HG03039 (cell line): ENCODE data around the gene ZNF236.
"Not testable (repeated sequence)": the region's sequence is repeated elsewhere in the genome, so short reads cannot be mapped to it uniquely, and the experiment has no call there.

Experiments used
- ATAC-seq: cut with Tn5 transposase; IDR thresholded peaks from one replicate; pipeline ENCODE4 v1.9.1; 2021; ENCODE audit warnings: mild to moderate bottlenecking, moderate library complexity; ENCODE audit not compliant: unreplicated experiment

Gene ZNF236

DNA sequence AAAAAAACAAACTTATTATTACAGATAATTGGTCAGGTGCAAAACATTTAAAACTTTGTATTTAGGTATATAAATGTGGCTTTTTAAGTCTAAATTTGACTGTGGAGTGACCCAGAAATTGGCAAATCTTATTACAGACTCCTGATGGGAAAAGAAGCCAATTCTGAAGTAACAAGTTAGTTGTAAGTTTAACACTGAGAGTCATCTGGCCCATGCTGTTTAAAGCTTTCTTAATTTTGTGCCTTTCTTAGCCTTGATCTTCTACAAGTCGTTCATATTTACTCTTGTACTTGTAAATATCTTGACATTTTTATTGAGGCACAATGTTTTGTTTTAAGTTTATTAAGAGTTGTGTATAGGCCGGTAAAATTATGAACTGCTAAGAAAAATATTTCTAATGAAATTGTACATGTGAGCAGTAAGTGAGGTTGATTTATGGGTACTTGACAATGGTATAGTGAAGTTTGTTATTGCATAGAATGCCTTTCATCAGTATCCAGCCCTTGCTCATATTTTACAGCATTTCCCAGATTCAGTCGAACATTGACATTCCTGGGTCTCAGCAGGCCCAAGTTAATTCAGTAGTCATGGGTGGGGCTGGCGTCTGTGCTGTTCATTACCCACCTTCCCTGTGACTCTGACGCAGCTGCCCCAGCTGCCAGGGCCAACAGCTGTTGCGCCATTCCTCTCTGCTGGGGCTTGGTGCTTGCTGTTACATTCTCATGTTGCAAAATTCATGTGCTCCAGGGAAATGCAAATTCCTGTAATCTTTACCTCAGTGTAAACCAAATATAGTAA is 121.4 kb downstream of the ZNF236 start:
- no peak for ATAC-seq

DNA sequence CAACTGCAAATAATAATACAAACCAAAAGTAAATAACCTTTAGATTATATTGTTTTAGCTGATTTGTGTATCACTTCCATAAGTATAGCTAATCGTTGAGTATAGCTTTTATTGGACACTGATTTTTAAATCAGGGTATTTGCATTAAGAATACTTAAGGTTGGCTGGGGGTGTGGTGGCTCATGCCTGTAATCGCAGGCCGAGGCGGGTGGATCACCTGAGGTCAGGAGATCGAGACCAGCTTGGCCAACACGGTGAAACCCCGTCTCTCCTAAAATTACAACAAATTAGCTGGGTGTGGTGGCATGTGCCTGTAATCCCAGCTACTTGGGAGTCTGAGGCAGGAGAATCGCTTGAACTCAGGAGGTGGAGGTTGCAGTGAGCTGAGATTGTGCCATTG is 122.0 kb downstream of the ZNF236 start:
- ATAC-seq, result not testable (repeated sequence)

DNA sequence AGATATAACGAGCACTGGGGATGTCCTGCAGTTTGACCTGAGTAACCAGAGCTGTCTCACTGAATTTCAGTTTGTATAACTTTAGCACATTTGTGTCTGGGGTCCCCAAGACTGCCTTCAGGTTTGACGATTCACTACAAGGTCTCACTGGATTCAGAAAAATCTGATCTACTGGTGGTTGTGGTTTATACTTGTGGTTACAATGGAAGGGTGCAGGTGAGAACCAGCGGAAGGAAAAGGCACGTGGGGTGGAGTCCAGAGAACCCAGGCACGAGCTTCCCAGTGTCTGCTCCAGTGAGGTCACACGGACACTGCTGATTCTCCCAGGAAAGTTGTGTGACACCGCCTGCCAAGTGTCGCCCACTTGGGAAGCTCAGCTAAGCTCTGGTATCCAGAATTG is 126.0 kb downstream of the ZNF236 start:
- ATAC-seq, result no peak

DNA sequence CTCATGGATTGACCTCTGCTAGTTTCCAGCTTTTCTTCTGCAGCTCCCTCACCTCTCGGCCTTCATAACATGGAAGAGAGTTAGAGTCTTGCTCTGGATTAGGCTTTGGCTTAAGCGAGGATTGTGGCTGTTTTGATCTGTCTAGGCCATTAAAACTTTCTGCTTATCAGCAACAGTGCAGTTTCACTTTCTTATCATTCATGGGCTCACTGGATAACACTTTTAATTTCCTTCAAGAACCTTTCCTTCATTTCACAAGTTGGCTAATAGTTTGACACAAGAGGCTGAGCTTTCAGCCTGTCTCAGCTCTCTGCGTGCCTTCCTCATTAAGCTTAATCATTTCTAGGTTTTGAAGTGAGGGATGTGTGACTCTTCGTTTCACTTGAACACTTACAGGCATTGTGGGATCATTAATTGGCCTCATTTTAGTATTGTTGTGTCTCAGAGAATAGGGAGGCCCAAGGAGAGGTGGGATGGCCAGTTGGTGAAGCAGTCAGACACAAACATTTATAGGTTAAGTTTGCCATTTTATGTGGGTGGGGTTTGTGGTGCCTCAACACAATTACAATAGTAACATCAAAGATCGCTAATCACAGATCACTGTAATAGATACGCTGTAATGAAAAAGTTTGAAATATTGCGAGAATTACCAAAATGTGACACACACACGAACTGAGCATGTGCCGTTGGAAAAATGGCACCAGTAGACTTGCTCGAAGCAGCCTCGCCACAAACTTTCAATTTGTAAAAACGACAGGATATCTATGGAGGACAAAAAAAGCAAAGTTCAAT is 129.3 kb downstream of the ZNF236 start:
- no peak for ATAC-seq

- ATAC-seq, result no peak
These were observed 130.4 kb downstream of the ZNF236 start for GRCh38 chr18:76952747-76953146.

- no peak for ATAC-seq
These were observed 130.8 kb downstream of the ZNF236 start for GRCh38 chr18:76953156-76953555.

DNA sequence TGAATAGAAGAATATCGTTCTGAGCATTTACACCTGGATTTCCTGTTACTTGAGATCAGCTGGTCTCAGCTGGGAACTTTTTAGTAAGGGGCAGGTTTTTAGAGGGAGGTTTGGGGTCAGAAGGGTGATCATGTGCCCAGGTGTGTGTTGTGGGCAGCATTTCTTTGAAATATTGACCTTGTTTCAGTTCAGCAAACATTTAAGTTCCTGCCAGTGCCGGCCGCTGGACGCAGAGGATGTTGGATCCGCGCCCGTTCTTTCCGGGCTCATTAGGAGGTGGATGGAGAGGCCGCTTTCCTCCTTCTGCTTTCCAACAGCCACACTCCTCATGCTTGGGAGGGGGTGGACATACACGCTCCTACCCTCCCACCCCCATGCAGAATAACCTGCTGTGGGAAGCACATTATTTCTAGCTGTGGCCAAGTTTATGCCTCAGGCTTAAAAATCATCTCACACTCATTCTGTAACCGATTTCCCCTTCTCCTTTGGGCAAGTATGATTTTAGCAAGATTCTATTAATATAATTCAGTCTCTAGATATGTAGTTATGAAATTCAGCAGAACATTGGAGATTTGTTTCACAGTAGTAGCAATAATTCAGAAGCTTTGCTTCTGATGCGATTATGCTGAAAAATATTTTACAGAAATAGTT is 131.4 kb downstream of the ZNF236 start:
- ATAC-seq, result no peak

GRCh38 chr18:76955524-76956170 is 133.3 kb downstream of the ZNF236 start:
- no peak for ATAC-seq

DNA sequence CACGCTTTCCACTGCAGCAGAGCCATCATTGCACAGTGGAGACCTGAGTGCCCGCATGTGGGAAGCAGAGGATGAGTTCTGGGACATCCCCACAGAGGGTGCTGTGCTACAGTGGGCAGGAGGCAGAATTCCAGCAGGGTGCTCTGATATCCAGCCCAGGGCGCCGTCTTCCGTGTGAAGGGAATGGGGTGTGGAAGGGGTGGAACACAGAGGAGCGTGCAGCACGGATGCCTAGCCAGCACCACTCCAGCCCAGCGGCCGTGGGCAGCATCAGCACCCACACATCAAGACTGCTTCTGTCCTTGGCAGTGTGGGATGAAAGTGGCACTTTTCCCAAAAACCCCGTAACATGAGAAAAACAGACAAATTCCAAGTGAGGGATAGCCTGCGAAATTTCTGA is 134.3 kb downstream of the ZNF236 start:
- no peak for ATAC-seq

DNA sequence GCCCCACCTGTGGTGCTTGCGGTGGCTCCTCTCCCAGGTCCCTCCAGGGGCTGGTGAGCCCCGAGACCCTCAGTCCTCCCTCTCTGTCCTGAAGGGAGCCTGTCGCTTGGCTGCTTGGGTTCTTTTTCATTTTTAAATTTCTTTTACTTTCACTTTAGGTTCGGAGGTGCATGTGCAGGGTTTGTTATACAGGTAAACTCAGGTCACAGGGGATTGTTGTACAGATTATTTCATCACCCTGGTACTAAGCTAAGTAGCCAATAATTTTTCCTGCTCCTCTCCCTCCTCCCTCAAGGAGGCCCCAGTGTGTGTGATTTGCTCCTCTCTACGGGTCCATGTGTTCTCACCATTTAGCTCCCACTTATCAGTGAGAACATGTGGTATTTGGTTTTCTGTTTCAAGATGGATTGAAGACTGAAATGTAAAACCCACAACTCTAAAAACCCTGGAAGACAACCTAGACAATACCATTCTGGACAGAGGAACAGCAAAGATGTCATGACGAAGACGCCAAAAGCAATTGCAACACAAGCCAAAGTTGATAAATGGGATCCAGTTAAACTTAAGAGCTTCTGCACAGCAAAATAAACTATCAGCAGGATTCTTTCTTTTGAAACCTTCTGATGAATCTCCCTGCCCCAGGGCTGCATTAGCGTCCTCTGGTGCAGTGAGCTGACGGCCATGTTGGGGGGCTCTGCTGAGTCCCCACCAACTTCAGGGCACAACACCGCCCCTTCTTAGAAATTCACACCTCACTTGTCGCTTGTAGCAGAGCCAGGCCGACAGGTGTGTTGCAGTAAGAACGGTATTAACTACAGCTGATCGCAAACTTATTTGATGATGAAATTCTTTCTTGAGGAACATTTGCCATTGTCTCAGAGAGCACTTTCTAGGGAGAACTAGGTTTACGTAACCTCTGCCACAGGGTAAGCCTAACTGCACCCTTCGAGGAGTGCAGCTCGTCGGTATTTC is 135.3 kb downstream of the ZNF236 start:
- ATAC-seq, result no peak

DNA sequence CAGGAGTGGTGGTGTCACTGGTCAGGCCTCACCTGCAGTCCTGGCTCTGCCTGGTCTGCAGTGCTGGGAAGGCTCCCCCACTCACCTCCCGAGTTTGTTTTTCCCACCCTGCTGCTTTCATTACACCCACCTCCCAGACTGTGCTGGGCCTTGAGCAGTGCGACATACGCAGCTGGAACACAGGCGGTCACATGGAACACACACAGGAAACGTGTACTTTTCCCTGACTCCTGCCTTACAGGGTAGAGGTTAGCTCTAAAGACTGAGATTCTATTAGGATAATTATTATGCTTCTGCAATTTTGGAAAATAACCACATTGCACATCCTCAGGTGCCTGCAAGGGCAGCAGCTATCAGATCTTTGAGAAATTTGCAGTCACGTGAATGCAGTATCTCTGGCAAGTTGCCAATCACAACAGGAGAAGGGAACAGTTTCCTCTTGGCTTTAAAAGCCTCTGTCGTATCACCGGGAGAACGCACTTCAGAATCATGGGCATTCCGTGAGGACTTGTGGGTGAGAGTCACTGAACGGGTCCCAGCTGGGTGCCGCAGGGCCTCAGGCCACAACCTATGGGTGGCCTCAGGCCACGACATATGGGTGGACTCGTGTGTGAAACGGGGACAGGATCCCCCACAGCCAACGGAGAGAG is 136.5 kb downstream of the ZNF236 start:
- ATAC-seq, result no peak

DNA sequence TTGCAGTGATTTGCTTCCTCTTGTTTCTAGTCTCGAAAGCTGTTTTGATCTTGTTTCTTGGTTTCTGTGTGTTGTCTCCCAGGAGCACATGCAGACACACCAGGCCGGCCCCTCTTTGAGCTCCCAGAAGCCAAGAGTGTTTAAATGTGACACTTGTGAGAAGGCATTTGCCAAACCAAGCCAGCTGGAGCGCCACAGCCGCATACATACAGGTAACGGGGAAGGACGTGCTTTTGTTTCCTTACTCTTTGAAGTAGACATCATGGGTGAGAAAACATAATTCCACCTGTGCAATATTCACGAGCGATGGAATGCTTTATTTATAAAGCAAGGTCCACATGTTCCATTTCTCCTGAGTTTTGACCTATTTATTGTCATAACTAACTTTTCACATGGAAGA is 137.2 kb downstream of the ZNF236 start:
- ATAC-seq, result no peak

DNA sequence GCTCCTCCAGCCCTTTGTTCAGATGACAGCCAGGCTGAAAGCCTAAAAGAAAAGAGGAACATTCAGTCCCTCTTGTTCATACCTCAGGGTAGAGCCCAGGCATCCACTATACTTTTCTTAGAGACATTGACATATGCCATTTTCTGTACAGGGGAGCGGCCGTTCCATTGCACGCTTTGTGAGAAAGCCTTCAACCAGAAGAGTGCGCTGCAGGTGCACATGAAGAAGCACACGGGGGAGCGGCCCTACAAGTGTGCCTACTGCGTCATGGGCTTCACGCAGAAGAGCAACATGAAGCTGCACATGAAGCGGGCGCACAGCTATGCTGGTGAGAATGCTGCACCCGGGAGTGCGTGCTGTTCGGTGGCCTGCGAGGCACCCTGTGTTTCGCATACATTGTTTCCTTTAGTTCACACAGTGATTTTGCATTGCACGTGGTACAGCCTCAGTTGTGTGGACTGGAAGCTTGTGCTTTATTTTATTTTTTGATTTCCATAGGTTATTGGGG is 138.2 kb downstream of the ZNF236 start:
- no peak for ATAC-seq

GRCh38 chr18:76962851-76963250 is 140.5 kb downstream of the ZNF236 start:
- no peak for ATAC-seq

GRCh38 chr18:76963936-76964335 is 141.6 kb downstream of the ZNF236 start:
- no peak for ATAC-seq

DNA sequence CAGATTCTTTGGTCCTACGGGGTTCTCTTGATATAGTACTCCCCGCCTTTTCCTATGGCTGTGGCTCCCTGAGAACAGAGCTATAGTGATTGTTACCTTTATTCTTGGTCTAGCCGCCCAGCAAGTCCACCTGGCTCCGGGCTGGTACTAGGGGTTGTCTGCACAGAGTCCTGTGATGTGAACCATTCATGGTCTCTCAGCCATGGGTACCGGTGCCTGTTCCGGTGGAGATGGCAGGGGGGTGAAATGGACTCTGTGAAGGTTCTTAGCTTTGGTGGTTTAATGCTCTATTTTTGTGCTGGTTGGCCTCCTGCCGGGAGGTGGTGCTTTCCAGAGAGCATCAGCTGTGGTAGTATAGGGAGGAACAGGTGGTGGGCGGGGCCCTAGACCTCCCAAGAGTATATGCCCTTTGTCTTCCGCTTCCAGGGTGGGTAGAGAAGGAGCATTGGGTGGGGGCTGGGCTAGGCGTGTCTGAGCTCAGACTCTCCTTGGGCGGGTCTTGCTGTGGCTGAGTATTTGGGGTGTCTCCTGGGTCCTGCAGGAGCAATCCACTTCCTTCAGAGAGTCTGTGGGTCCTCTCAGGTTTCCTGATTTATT is 143.3 kb downstream of the ZNF236 start:
- ATAC-seq, result peak; percentile 66

DNA sequence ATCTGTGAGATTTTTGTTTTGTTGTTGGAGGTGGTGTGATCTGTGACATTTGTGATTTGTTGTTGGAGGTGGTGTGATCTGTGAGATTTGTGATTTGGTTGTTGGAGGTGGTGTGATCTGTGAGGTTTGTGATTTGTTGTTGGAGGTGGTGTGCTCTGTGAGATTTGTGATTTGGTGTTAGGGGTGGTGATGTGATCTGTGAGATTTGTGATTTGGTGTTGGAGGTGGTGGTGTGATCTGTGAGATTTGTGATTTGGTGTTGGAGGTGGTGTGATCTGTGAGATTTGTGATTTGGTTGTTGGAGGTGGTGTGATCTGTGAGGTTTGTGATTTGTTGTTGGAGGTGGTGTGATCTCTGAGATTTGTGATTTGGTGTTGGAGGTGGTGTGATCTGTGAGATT is 144.9 kb downstream of the ZNF236 start:
- not testable (repeated sequence) for ATAC-seq

DNA sequence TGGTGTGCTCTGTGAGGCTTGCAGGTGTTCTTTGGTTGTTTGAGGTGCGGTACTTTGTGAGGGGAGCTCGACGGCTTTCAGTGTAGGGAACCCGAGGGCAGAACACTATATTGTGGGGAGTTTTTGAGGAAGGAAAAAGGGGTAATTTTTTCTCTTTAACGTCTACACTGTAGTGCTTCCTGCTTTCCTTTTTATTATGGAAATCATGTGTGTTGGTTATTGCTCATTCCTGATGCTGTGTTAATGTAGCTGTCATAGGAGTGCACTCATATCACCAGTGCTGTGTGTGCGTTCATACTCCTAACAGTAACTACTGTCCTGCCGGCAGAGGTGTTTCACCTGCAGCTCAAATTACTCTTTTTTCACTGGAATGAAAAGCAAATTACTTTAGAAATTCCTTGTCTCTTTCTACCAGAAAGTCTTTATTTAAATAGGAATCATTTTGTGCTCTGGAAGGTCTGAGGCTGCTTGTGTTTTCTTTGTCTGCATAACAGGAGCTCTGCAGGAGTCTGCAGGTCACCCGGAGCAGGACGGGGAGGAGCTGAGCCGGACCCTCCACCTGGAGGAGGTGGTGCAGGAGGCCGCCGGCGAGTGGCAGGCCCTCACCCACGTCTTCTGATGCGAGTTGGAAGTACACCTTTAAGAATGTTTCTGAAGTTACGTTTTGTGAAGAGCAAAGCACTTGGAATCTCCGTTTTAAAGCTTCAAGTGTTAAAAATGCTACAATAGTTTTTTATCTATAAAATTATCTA is 145.5 kb downstream of the ZNF236 start:
- no peak for ATAC-seq
